Testis (tissue), 2 donors: ENCODE measurements around the gene THADA.

Experiments used
- POLR2A ChIP-seq: fragments of 450-650 bp; IDR thresholded peaks from one replicate; pipeline ENCODE4 v1.6.1; 2017; ENCODE audit warnings: antibody characterized with exemption, mild to moderate bottlenecking, moderate library complexity
- TF ChIP-seq, protein P1 (sequence below), 3 experiments: fragments of 450-650 bp in 2 of 3; fragments of 200-600 bp in 1 of 3; sonication (generic) in 1 of 3; IDR thresholded peaks; one replicate each; pipeline ENCODE4 v1.5.1; 2016 to 2019; ENCODE audit warnings: antibody characterized with exemption in 3 of 3, mild to moderate bottlenecking in 2 of 3, moderate library complexity in 1 of 3

DNA sequence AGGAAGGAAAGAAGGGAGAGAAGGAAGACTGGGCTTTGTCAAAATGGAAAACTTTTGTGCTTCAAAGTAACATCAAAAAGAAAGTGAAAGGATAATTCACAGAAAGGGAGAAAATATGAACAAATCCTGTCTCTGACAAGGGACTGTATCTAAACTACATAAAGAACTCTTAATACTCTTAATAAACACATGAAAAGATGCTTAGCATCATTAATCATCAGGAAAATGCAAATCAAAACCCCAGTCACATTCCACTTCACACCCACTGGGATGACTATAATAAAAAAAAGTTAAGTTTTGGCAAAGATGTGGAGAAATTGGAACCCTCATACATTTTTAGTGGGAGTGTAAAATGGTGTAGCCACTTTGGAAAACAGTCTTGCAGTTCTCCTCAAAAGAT lies 357.7 kb downstream of the THADA start:
- no peak for TF ChIP-seq POLR2A
- TF ChIP-seq, protein P1, sequence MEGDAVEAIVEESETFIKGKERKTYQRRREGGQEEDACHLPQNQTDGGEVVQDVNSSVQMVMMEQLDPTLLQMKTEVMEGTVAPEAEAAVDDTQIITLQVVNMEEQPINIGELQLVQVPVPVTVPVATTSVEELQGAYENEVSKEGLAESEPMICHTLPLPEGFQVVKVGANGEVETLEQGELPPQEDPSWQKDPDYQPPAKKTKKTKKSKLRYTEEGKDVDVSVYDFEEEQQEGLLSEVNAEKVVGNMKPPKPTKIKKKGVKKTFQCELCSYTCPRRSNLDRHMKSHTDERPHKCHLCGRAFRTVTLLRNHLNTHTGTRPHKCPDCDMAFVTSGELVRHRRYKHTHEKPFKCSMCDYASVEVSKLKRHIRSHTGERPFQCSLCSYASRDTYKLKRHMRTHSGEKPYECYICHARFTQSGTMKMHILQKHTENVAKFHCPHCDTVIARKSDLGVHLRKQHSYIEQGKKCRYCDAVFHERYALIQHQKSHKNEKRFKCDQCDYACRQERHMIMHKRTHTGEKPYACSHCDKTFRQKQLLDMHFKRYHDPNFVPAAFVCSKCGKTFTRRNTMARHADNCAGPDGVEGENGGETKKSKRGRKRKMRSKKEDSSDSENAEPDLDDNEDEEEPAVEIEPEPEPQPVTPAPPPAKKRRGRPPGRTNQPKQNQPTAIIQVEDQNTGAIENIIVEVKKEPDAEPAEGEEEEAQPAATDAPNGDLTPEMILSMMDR (IDR thresholded peaks at IDR 0.05): no peak
